Esophagus squamous epithelium (tissue), 4 donors: ENCODE results near the gene TTC21A.

Experiments
- POLR2A ChIP-seq, 4 donors: fragments of 450-650 bp; IDR thresholded peaks; one replicate each; pipeline ENCODE4 v1.6.1; 2017; ENCODE audit warnings: antibody characterized with exemption in 4 of 4, mild to moderate bottlenecking in 4 of 4, moderate library complexity in 3 of 4
- TF ChIP-seq, protein P1 (sequence below), 6 experiments: fragments of 450-650 bp in 4 of 6; fragments of 200-600 bp in 2 of 6; sonication (generic) in 2 of 6; IDR thresholded peaks; one replicate each; pipeline ENCODE4 v1.5.1; 2016 to 2019; ENCODE audit warnings: antibody characterized with exemption in 6 of 6, mild to moderate bottlenecking in 4 of 6, moderate library complexity in 4 of 6

DNA sequence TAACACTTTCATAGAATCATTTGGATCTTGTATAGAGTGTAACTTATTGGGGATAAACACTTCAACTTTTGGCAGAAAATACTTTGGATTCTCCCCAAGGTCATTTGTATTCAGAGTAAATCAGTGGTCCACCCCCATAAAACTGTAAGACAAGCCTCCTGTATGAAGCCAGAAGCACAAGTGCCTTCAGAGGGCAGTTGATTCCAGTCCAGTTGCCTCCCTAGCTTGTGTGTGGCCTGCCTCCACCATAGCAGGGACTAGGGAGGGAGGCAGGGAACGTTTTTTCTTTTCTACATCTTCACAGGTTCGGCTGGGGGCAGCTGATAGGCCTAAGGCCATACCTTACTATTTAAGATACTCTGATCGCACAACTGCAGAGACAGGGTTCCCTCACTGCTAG is 11.7 kb upstream of the TTC21A start:
- TF ChIP-seq, protein P1, sequence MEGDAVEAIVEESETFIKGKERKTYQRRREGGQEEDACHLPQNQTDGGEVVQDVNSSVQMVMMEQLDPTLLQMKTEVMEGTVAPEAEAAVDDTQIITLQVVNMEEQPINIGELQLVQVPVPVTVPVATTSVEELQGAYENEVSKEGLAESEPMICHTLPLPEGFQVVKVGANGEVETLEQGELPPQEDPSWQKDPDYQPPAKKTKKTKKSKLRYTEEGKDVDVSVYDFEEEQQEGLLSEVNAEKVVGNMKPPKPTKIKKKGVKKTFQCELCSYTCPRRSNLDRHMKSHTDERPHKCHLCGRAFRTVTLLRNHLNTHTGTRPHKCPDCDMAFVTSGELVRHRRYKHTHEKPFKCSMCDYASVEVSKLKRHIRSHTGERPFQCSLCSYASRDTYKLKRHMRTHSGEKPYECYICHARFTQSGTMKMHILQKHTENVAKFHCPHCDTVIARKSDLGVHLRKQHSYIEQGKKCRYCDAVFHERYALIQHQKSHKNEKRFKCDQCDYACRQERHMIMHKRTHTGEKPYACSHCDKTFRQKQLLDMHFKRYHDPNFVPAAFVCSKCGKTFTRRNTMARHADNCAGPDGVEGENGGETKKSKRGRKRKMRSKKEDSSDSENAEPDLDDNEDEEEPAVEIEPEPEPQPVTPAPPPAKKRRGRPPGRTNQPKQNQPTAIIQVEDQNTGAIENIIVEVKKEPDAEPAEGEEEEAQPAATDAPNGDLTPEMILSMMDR (IDR thresholded peaks at IDR 0.05) = no peak
- TF ChIP-seq POLR2A (IDR thresholded peaks at IDR 0.05) = no peak
